CD4-positive, alpha-beta T cell (primary cell): ENCODE results near the gene QSOX1. TPM values are rescaled to one million over a fixed set of nuclear protein-coding genes. Genes with fewer than 3 reads are reported as not detected.

Experiments
- ATAC-seq: fragments of 200-7000 bp; cut with Tn5 transposase; one replicate; pipeline ENCODE4 v1.10.0; 2022; ENCODE audit warnings: mild to moderate bottlenecking; ENCODE audit not compliant: poor library complexity
- CTCF ChIA-PET: fragments of 350-600 bp; sonication (Branson Sonifier 250); formaldehyde crosslinking; loops from one replicate; lab custom pipeline; 2021; ENCODE audit warnings: antibody characterized with exemption, inconsistent platforms; lab: Charles Lee
- POLR2A ChIA-PET: fragments of 350-600 bp; sonication (Branson Sonifier 250); formaldehyde crosslinking; loops from one replicate; lab custom pipeline; 2021; ENCODE audit warnings: antibody characterized with exemption, inconsistent platforms; lab: Charles Lee
- DNase-seq, 14 experiments: peaks; one replicate each; pipeline ENCODE4 v3.0.0-alpha.2; 2013 to 2020; ENCODE audit warnings: mixed read lengths in 2 of 14
- H3K27ac ChIP-seq, 2 donors: one replicate each; pipeline versions ENCODE4 v1.5.1 to v1.7.0; 2013; ENCODE audit warnings: low read length in 2 of 2, low read depth in 1 of 2, mild to moderate bottlenecking in 1 of 2
- H3K27me3 ChIP-seq, 2 experiments: 1 replicate in 1 of 2; 2 replicates in 1 of 2; pipeline versions ENCODE4 v1.6.1 to v1.7.0; 2013; ENCODE audit warnings: low read length in 2 of 2, control low read depth in 1 of 2, mild to moderate bottlenecking in 1 of 2, moderate library complexity in 1 of 2; ENCODE audit not compliant: insufficient read depth in 2 of 2, control insufficient read depth in 1 of 2
- H3K36me3 ChIP-seq: one replicate; pipeline ENCODE4 v1.6.1; 2013; ENCODE audit warnings: low read length, control low read depth; ENCODE audit not compliant: insufficient read depth
- H3K4me1 ChIP-seq: one replicate; pipeline ENCODE4 v1.6.1; 2013; ENCODE audit warnings: low read length, control low read depth; ENCODE audit not compliant: insufficient read depth
- H3K4me3 ChIP-seq: one replicate; pipeline ENCODE4 v1.5.1; 2013; ENCODE audit warnings: mild to moderate bottlenecking, low read length, moderate library complexity
- H3K9me3 ChIP-seq, 2 experiments: 1 replicate in 1 of 2; 2 replicates in 1 of 2; pipeline versions ENCODE4 v1.6.1 to v1.7.0; 2013; ENCODE audit warnings: low read length in 2 of 2, mild to moderate bottlenecking in 2 of 2, control low read depth in 1 of 2, moderate library complexity in 1 of 2; ENCODE audit not compliant: control insufficient read depth in 1 of 2, insufficient read depth in 1 of 2
- H3K27ac Mint-ChIP-seq: one replicate; pipeline ENCODE4 v1.8.0; 2020; ENCODE audit warnings: mixed read lengths
- H3K27me3 Mint-ChIP-seq: one replicate; pipeline ENCODE4 v1.8.0; 2021; ENCODE audit warnings: mixed read lengths
- H3K36me3 Mint-ChIP-seq: one replicate; pipeline ENCODE4 v1.8.0; 2021; ENCODE audit warnings: low read depth, mixed read lengths
- H3K4me1 Mint-ChIP-seq: one replicate; pipeline ENCODE4 v1.8.0; 2021; ENCODE audit warnings: low read depth, mixed read lengths
- H3K4me3 Mint-ChIP-seq: one replicate; pipeline ENCODE4 v1.8.0; 2020; ENCODE audit warnings: mild to moderate bottlenecking, mixed read lengths
- H3K9me3 Mint-ChIP-seq: one replicate; pipeline ENCODE4 v1.8.0; 2020; ENCODE audit warnings: mixed read lengths
- intact Hi-C, 2 experiments: fragments of 100-400 bp; cut with DNase I in 1 of 2; cut with micrococcal nuclease in 1 of 2; formaldehyde crosslinking; loops; one replicate each; pipeline versions ENCODE4 v1.15.1 to v1.9.0; 2023 to 2025; cut with DNase I, micrococcal nuclease
- total RNA-seq, 174 experiments: library from RNA in 2 of 174; stranded (reverse) in 2 of 174; gene quantifications; one replicate each; pipeline ENCODE4 v1.2.3 and lab custom pipeline; 2021 to 2026
- TF ChIP-seq, protein P1 (sequence below): fragments of 200-600 bp; IDR thresholded peaks from one replicate; pipeline ENCODE4 v1.8.0; 2022; ENCODE audit warnings: antibody characterized with exemption, mild to moderate bottlenecking

Gene QSOX1
- total RNA-seq, 2 experiments from 2014 or later: 13.7 to 14.3 TPM

DNA sequence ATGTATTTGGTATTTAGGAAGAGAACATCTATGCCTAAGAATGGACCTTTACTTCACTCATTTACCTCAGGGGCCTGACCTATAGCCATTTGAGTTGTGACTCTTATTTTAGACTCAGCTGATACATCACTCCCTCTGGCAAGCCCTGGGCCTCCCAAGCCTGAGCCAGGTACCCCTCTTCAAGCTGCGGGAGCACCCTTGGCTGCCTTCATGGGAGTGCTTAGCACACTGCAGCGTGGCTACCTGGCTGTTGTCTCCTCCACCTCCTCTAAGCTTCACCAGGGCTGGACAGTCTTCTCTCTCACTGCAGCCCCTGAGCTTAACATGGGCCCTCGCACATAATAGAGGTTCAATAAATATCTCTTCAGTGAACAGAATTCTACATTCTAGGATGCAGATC, 51.9 kb downstream of the QSOX1 start:
- H3K27me3 Mint-ChIP-seq: peaks cover 1% of the 10 kb centered on the region
- ATAC-seq (no peak), DNase-seq (no peak)
- Histone ChIP-seq H3K4me3 (no peak overlapping the region), H3K4me1 (no peaks in the 10 kb centered on the region), H3K36me3 (no peaks in the 10 kb centered on the region), H3K27me3 (peaks cover 0 to 3% of the 10 kb centered on the region in 2 experiments), H3K27ac (no peak overlapping the region), H3K9me3 (no peaks in the 10 kb centered on the region)
- H3K27ac Mint-ChIP-seq: no peak overlapping the region
- CTCF ChIA-PET: interaction anchor here (0.9 kb wide), 1 partner anchor 392 kb away, joined by 3 read pairs; no protein-coding TSS in a partner anchor
- no peaks in the 10 kb centered on the region for H3K4me1 Mint-ChIP-seq
- no peaks in the 10 kb centered on the region for H3K36me3 Mint-ChIP-seq
- intact Hi-C loops: no loop called here
- no peak overlapping the region for H3K4me3 Mint-ChIP-seq
- TF ChIP-seq, protein P1, sequence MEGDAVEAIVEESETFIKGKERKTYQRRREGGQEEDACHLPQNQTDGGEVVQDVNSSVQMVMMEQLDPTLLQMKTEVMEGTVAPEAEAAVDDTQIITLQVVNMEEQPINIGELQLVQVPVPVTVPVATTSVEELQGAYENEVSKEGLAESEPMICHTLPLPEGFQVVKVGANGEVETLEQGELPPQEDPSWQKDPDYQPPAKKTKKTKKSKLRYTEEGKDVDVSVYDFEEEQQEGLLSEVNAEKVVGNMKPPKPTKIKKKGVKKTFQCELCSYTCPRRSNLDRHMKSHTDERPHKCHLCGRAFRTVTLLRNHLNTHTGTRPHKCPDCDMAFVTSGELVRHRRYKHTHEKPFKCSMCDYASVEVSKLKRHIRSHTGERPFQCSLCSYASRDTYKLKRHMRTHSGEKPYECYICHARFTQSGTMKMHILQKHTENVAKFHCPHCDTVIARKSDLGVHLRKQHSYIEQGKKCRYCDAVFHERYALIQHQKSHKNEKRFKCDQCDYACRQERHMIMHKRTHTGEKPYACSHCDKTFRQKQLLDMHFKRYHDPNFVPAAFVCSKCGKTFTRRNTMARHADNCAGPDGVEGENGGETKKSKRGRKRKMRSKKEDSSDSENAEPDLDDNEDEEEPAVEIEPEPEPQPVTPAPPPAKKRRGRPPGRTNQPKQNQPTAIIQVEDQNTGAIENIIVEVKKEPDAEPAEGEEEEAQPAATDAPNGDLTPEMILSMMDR: no peak
- POLR2A ChIA-PET: no interaction called here
- no peaks in the 10 kb centered on the region for H3K9me3 Mint-ChIP-seq

DNA sequence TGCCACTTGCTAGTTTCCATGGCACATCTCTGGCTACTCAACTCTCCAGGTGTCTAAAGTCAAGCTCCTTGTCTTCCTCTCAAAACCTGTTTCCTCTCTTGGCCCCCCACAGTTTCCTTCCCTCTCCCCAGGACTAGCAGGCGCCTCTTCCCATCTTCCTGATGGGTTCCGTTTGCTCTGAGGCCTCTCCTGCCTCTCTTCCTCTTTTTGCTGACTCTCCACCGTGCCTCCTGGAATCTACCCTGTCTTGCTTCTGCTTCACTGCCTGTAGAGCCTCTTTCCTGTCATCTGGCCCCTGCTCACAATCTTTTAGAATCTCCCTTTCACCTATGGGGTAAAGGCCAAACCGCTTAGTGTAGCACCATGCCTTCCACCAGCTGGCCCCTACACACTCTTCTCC, 53.6 kb downstream of the QSOX1 start:
- CTCF ChIA-PET: no interaction called here
- H3K4me1 ChIP-seq: peaks cover under 1% of the 10 kb centered on the region
- no peaks in the 10 kb centered on the region for H3K9me3 Mint-ChIP-seq
- no peak overlapping the region for H3K27ac ChIP-seq
- no peak overlapping the region for H3K27ac Mint-ChIP-seq
- no peaks in the 10 kb centered on the region for H3K36me3 ChIP-seq
- H3K4me3 Mint-ChIP-seq: no peak overlapping the region
- ATAC-seq (no peak), DNase-seq (peak in 2 of 14 experiments; percentile 9 to 17)
- peaks cover 5% of the 10 kb centered on the region for H3K27me3 Mint-ChIP-seq
- peaks cover 0 to 5% of the 10 kb centered on the region in 2 experiments for H3K27me3 ChIP-seq
- no peak overlapping the region for H3K4me3 ChIP-seq
- no peaks in the 10 kb centered on the region for H3K9me3 ChIP-seq
- peaks cover 2% of the 10 kb centered on the region for H3K4me1 Mint-ChIP-seq
- TF ChIP-seq, protein P1: no peak
- H3K36me3 Mint-ChIP-seq: no peaks in the 10 kb centered on the region
- POLR2A ChIA-PET: no interaction called here
- intact Hi-C loops: no loop called here

DNA sequence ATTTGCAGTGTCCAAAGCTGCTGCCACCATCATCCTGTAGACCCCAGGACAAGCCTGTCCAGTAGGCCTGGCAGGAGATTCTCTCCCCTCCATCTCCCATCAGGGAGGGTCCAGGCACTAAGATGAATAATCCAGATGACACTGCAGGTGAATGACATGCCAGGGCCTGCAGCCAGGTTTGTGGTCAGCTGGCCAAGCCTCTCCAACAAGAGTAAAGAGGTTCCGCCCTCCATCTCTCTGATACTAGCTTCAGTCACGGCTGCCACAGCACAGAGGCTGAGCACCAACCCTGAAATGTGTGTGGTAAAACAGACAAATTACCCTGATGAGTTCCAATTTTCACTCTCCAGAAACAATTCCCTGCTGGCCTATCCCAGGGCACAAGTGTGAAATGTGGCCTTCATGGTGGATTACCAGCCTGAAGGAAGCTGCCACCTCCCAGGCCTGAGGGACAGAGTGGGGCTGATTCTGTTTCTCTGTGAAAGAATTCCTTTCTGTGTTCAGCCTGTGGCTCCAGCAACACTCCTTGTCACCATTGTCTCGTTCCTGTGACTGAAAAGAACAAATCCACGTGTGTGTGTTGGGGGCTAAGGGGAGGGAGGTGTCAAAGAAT, 55.4 kb downstream of the QSOX1 start:
- H3K4me1 Mint-ChIP-seq: peaks cover 11% of the 10 kb centered on the region
- H3K36me3 Mint-ChIP-seq: no peaks in the 10 kb centered on the region
- H3K9me3 ChIP-seq: no peaks in the 10 kb centered on the region
- no peak overlapping the region for H3K4me3 Mint-ChIP-seq
- ChIA-PET POLR2A (no interaction called here), CTCF (no interaction called here)
- intact Hi-C loops: no loop called here
- H3K36me3 ChIP-seq: no peaks in the 10 kb centered on the region
- ATAC-seq (no peak), DNase-seq (no peak)
- no peak overlapping the region for H3K27ac ChIP-seq
- peaks cover 9% of the 10 kb centered on the region for H3K4me1 ChIP-seq
- H3K27me3 Mint-ChIP-seq: peaks cover 5% of the 10 kb centered on the region
- TF ChIP-seq, protein P1: no peak
- H3K27me3 ChIP-seq: peaks cover 0 to 5% of the 10 kb centered on the region in 2 experiments
- H3K9me3 Mint-ChIP-seq: no peaks in the 10 kb centered on the region
- no peak overlapping the region for H3K27ac Mint-ChIP-seq
- H3K4me3 ChIP-seq: no peak overlapping the region
